ENCODE data around the gene ST3GAL5. TPM values are rescaled to one million over a fixed set of nuclear protein-coding genes. Genes with fewer than 3 reads are reported as not detected.
A peak's percentile ranks its signal among the peaks of the same experiment; 100 is the strongest.

ST3GAL5 gene
- total RNA-seq, 4 donors from 2014 or later: 139 to 199 (median 156) TPM

DNA sequence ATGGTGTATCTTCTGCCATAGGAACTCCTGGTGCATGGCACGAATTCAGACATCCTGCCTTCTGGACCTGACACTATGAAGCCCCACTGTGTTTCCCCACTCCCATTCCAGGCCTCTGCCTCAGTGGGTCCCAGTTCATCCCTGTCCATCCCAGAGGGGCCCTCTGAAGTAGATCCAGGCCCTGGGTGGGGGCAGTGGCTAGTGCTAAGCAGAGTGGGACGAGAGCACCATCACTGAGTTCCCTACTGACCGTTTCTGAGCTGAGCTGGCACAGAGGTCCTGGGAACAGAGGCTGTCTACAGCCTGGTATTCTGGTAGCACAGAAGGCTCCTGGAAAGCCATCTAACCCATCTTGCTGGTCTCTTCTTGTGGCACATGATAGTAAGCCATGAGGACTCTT is 81.0 kb downstream of the ST3GAL5 start:
- WGBS, 2 donors: 83 to 100% methylated on average over 1 to 3 of the region's 3 CpGs

GRCh38 chr2:85806358-85807118 is 82.3 kb downstream of the ST3GAL5 start:
- TF ChIP-seq, protein P1, sequence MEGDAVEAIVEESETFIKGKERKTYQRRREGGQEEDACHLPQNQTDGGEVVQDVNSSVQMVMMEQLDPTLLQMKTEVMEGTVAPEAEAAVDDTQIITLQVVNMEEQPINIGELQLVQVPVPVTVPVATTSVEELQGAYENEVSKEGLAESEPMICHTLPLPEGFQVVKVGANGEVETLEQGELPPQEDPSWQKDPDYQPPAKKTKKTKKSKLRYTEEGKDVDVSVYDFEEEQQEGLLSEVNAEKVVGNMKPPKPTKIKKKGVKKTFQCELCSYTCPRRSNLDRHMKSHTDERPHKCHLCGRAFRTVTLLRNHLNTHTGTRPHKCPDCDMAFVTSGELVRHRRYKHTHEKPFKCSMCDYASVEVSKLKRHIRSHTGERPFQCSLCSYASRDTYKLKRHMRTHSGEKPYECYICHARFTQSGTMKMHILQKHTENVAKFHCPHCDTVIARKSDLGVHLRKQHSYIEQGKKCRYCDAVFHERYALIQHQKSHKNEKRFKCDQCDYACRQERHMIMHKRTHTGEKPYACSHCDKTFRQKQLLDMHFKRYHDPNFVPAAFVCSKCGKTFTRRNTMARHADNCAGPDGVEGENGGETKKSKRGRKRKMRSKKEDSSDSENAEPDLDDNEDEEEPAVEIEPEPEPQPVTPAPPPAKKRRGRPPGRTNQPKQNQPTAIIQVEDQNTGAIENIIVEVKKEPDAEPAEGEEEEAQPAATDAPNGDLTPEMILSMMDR (IDR thresholded peaks at IDR 0.05): no peak
- TF ChIP-seq POLR2A (IDR thresholded peaks at IDR 0.05): no peak
- no peaks in the 10 kb centered on the region for H3K27me3 ChIP-seq
- H3K27ac ChIP-seq: no peak overlapping the region
- DNase-seq: no peak
- WGBS, 2 donors: 91 to 92% methylated on average over 4 of the region's 4 CpGs
- no peaks in the 10 kb centered on the region for H3K9me3 ChIP-seq
- H3K4me1 ChIP-seq: peaks cover 13 to 16% of the 10 kb centered on the region in 2 donors
- intact Hi-C loops (cut with DNase I): no loop called here
- no peaks in the 10 kb centered on the region for H3K36me3 ChIP-seq
- no peak overlapping the region for H3K4me3 ChIP-seq (replicated peaks in 1 of 3)

More for the DNA sequence above, 81.0 kb downstream of the ST3GAL5 start:
- no peak overlapping the region for H3K27ac ChIP-seq
- no peak overlapping the region for H3K4me3 ChIP-seq (replicated peaks in 1 of 3)
- peaks cover 23 to 25% of the 10 kb centered on the region in 2 donors for H3K4me1 ChIP-seq
- H3K9me3 ChIP-seq: no peaks in the 10 kb centered on the region
- H3K27me3 ChIP-seq: no peaks in the 10 kb centered on the region
- DNase-seq: no peak
- no peak for TF ChIP-seq POLR2A (IDR thresholded peaks at IDR 0.05)
- TF ChIP-seq, protein P1 (IDR thresholded peaks at IDR 0.05): no peak
- no peaks in the 10 kb centered on the region for H3K36me3 ChIP-seq
- intact Hi-C loops (cut with DNase I): no loop called here

DNA sequence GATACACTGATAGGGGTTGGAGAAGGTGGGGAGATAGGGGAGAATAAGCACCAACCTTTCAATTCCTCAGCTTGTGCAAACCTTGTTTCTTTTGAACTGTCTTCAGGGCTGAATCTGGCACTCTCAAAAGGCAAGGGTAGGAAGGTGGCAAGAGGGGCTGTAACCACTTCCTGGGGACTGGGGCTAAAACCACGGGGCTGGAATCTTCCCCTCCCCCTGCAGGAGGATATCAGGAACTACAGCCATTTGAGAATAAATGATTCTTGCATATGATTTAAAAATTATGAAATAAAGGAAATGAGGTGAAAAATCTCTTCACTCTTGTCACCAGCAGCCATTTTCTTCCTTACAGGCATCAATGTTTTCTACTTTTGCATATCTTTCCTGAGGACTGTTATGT is 84.2 kb downstream of the ST3GAL5 start:
- H3K4me3 ChIP-seq (replicated peaks in 1 of 3): no peak overlapping the region
- 0 to 8% methylated on average over 1 of the region's 1 CpG for WGBS, 2 donors
- no peak for DNase-seq
- intact Hi-C loops (cut with DNase I): no loop called here
- H3K27ac ChIP-seq: no peak overlapping the region
- no peaks in the 10 kb centered on the region for H3K27me3 ChIP-seq
- no peaks in the 10 kb centered on the region for H3K36me3 ChIP-seq
- TF ChIP-seq, protein P1 (IDR thresholded peaks at IDR 0.05): peak; percentile 18 to 65 (median 38)
- no peak for TF ChIP-seq POLR2A (IDR thresholded peaks at IDR 0.05)
- H3K4me1 ChIP-seq: no peaks in the 10 kb centered on the region
- H3K9me3 ChIP-seq: no peaks in the 10 kb centered on the region

DNA sequence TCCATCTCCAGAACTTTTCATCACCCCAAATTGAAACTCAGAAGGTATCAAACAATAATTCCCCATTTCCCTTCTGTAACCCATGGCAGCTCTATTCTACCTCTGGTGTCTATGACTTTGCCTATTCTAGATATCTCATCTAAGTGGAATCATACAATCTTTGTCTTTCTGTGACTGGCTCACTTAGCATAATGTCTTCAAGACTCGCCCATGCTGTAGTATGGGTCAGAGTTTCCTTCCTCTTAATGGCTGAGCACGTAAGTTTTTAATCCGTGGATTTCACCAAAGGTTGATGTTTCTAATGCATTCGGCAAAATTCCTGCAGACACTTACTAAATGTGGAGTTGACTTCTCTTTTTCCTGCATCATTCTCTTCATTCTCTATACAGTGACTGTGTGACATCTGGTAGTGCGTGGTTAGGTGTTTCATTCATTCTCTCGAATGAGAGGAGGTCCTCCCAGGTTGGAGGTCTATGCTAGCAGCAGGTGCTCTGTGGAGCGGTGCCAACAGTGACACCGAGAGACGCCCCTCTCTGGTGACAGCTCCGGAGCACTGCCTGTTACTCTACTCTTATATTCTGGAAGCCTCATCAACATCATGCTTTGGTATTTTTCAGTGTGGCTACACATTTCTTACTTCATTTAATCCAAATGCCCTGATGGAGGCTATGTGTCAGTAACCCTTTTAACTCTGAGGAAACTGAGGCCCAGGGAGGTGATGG is 84.9 kb downstream of the ST3GAL5 start:
- no peak overlapping the region for H3K4me3 ChIP-seq (replicated peaks in 1 of 3)
- H3K27ac ChIP-seq: no peak overlapping the region
- no peaks in the 10 kb centered on the region for H3K4me1 ChIP-seq
- intact Hi-C loops (cut with DNase I): no loop called here
- WGBS, 2 donors: 89 to 92% methylated on average over 10 of the region's 10 CpGs
- H3K36me3 ChIP-seq: no peaks in the 10 kb centered on the region
- TF ChIP-seq, protein P1 (IDR thresholded peaks at IDR 0.05): no peak
- TF ChIP-seq POLR2A (IDR thresholded peaks at IDR 0.05): no peak
- DNase-seq: no peak
- no peaks in the 10 kb centered on the region for H3K9me3 ChIP-seq
- H3K27me3 ChIP-seq: no peaks in the 10 kb centered on the region
